ENCODE measurements around the gene EPHA1.

Gene EPHA1

GRCh38 chr7:143390104-143390772, 18.4 kb downstream of the EPHA1 start:
- Histone ChIP-seq H3K4me1 (ENCODE audit: control insufficient read depth in 1 of 2, insufficient read depth in 2 of 2, low read length in 2 of 2) (peaks cover 45 to 54% of the 10 kb centered on the region in 2 donors), H3K36me3 (ENCODE audit: control insufficient read depth in 1 of 2, insufficient read depth in 2 of 2, low read length in 2 of 2) (peaks cover 32 to 58% of the 10 kb centered on the region in 2 donors), H3K9ac (ENCODE audit: low read depth in 1 of 2, low read length in 2 of 2) (no peak overlapping the region)

GRCh38 chr7:143389316-143390103, 19.1 kb downstream of the EPHA1 start:
- H3K27me3 ChIP-seq (ENCODE audit: control insufficient read depth in 1 of 2, insufficient read depth in 2 of 2, low read length in 2 of 2): no peaks in the 10 kb centered on the region
- H3K9ac ChIP-seq (ENCODE audit: low read depth in 1 of 2, low read length in 2 of 2): no peak overlapping the region
- no peaks in the 10 kb centered on the region for H3K9me3 ChIP-seq (ENCODE audit: control insufficient read depth in 1 of 2, low read length in 2 of 2)
- no peak overlapping the region for H3K4me3 ChIP-seq (ENCODE audit: low read depth in 1 of 2, low read length in 2 of 2)
- no peak overlapping the region for H3K27ac ChIP-seq (ENCODE audit: low read depth, low read length)
- H3K36me3 ChIP-seq (ENCODE audit: control insufficient read depth in 1 of 2, insufficient read depth in 2 of 2, low read length in 2 of 2): peaks cover 35 to 51% of the 10 kb centered on the region in 2 donors
- peaks cover 53% of the 10 kb centered on the region in 2 donors for H3K4me1 ChIP-seq (ENCODE audit: control insufficient read depth in 1 of 2, insufficient read depth in 2 of 2, low read length in 2 of 2)

More at GRCh38 chr7:143390104-143390772, 18.4 kb downstream of the EPHA1 start:
- no peak overlapping the region for H3K27ac ChIP-seq (ENCODE audit: low read depth, low read length)
- no peaks in the 10 kb centered on the region for H3K27me3 ChIP-seq (ENCODE audit: control insufficient read depth in 1 of 2, insufficient read depth in 2 of 2, low read length in 2 of 2)
- no peaks in the 10 kb centered on the region for H3K9me3 ChIP-seq (ENCODE audit: control insufficient read depth in 1 of 2, low read length in 2 of 2)
- H3K4me3 ChIP-seq (ENCODE audit: low read depth in 1 of 2, low read length in 2 of 2): no peak overlapping the region

- no peaks in the 10 kb centered on the region for H3K9me3 ChIP-seq (ENCODE audit: control insufficient read depth in 1 of 2, low read length in 2 of 2)
- H3K4me3 ChIP-seq (ENCODE audit: low read depth in 1 of 2, low read length in 2 of 2): no peak overlapping the region
- peaks cover 35 to 46% of the 10 kb centered on the region in 2 donors for H3K36me3 ChIP-seq (ENCODE audit: control insufficient read depth in 1 of 2, insufficient read depth in 2 of 2, low read length in 2 of 2)
- no peak overlapping the region for H3K27ac ChIP-seq (ENCODE audit: low read depth, low read length)
- no peak overlapping the region for H3K9ac ChIP-seq (ENCODE audit: low read depth in 1 of 2, low read length in 2 of 2)
- H3K27me3 ChIP-seq (ENCODE audit: control insufficient read depth in 1 of 2, insufficient read depth in 2 of 2, low read length in 2 of 2): no peaks in the 10 kb centered on the region
- peaks cover 56 to 59% of the 10 kb centered on the region in 2 donors for H3K4me1 ChIP-seq (ENCODE audit: control insufficient read depth in 1 of 2, insufficient read depth in 2 of 2, low read length in 2 of 2)
These were observed 20.1 kb downstream of the EPHA1 start for GRCh38 chr7:143388491-143389101.

GRCh38 chr7:143388051-143388450, 20.6 kb downstream of the EPHA1 start:
- Histone ChIP-seq H3K27ac (ENCODE audit: low read depth, low read length) (no peak overlapping the region), H3K27me3 (ENCODE audit: control insufficient read depth in 1 of 2, insufficient read depth in 2 of 2, low read length in 2 of 2) (no peaks in the 10 kb centered on the region), H3K4me1 (ENCODE audit: control insufficient read depth in 1 of 2, insufficient read depth in 2 of 2, low read length in 2 of 2) (peaks cover 55 to 59% of the 10 kb centered on the region in 2 donors), H3K9ac (ENCODE audit: low read depth in 1 of 2, low read length in 2 of 2) (no peak overlapping the region), H3K36me3 (ENCODE audit: control insufficient read depth in 1 of 2, insufficient read depth in 2 of 2, low read length in 2 of 2) (peaks cover 35 to 43% of the 10 kb centered on the region in 2 donors), H3K9me3 (ENCODE audit: control insufficient read depth in 1 of 2, low read length in 2 of 2) (no peaks in the 10 kb centered on the region), H3K4me3 (ENCODE audit: low read depth in 1 of 2, low read length in 2 of 2) (no peak overlapping the region)

- Histone ChIP-seq H3K27me3 (ENCODE audit: control insufficient read depth in 1 of 2, insufficient read depth in 2 of 2, low read length in 2 of 2) (no peaks in the 10 kb centered on the region), H3K4me3 (ENCODE audit: low read depth in 1 of 2, low read length in 2 of 2) (no peak overlapping the region), H3K9me3 (ENCODE audit: control insufficient read depth in 1 of 2, low read length in 2 of 2) (no peaks in the 10 kb centered on the region), H3K27ac (ENCODE audit: low read depth, low read length) (no peak overlapping the region), H3K4me1 (ENCODE audit: control insufficient read depth in 1 of 2, insufficient read depth in 2 of 2, low read length in 2 of 2) (peaks cover 58 to 60% of the 10 kb centered on the region in 2 donors), H3K36me3 (ENCODE audit: control insufficient read depth in 1 of 2, insufficient read depth in 2 of 2, low read length in 2 of 2) (peaks cover 35 to 43% of the 10 kb centered on the region in 2 donors), H3K9ac (ENCODE audit: low read depth in 1 of 2, low read length in 2 of 2) (no peak overlapping the region)
These were observed 21.3 kb downstream of the EPHA1 start for GRCh38 chr7:143387156-143387975.

GRCh38 chr7:143385891-143386781, 22.5 kb downstream of the EPHA1 start:
- Histone ChIP-seq H3K36me3 (ENCODE audit: control insufficient read depth in 1 of 2, insufficient read depth in 2 of 2, low read length in 2 of 2) (peaks cover 28 to 36% of the 10 kb centered on the region in 2 donors), H3K27ac (ENCODE audit: low read depth, low read length) (no peak overlapping the region), H3K4me3 (ENCODE audit: low read depth in 1 of 2, low read length in 2 of 2) (peak overlapping the region in 1 of 2 donors; percentile 54), H3K4me1 (ENCODE audit: control insufficient read depth in 1 of 2, insufficient read depth in 2 of 2, low read length in 2 of 2) (peaks cover 48 to 55% of the 10 kb centered on the region in 2 donors), H3K9me3 (ENCODE audit: control insufficient read depth in 1 of 2, low read length in 2 of 2) (no peaks in the 10 kb centered on the region), H3K27me3 (ENCODE audit: control insufficient read depth in 1 of 2, insufficient read depth in 2 of 2, low read length in 2 of 2) (no peaks in the 10 kb centered on the region), H3K9ac (ENCODE audit: low read depth in 1 of 2, low read length in 2 of 2) (peak overlapping the region in 1 of 2 donors; percentile 32)

- H3K9ac ChIP-seq (ENCODE audit: low read depth in 1 of 2, low read length in 2 of 2): peak overlapping the region in 1 of 2 donors; percentile 4
- no peaks in the 10 kb centered on the region for H3K9me3 ChIP-seq (ENCODE audit: control insufficient read depth in 1 of 2, low read length in 2 of 2)
- no peaks in the 10 kb centered on the region for H3K27me3 ChIP-seq (ENCODE audit: control insufficient read depth in 1 of 2, insufficient read depth in 2 of 2, low read length in 2 of 2)
- peak overlapping the region; percentile 19 to 92 for H3K4me3 ChIP-seq (ENCODE audit: low read depth in 1 of 2, low read length in 2 of 2)
- no peak overlapping the region for H3K27ac ChIP-seq (ENCODE audit: low read depth, low read length)
- peaks cover 18 to 25% of the 10 kb centered on the region in 2 donors for H3K36me3 ChIP-seq (ENCODE audit: control insufficient read depth in 1 of 2, insufficient read depth in 2 of 2, low read length in 2 of 2)
- peaks cover 49 to 56% of the 10 kb centered on the region in 2 donors for H3K4me1 ChIP-seq (ENCODE audit: control insufficient read depth in 1 of 2, insufficient read depth in 2 of 2, low read length in 2 of 2)
These were observed 23.7 kb downstream of the EPHA1 start for GRCh38 chr7:143384661-143385631.

GRCh38 chr7:143384148-143384547, 24.5 kb downstream of the EPHA1 start:
- H3K27me3 ChIP-seq (ENCODE audit: control insufficient read depth in 1 of 2, insufficient read depth in 2 of 2, low read length in 2 of 2): no peaks in the 10 kb centered on the region
- peaks cover 10 to 17% of the 10 kb centered on the region in 2 donors for H3K36me3 ChIP-seq (ENCODE audit: control insufficient read depth in 1 of 2, insufficient read depth in 2 of 2, low read length in 2 of 2)
- H3K4me3 ChIP-seq (ENCODE audit: low read depth in 1 of 2, low read length in 2 of 2): peak overlapping the region; percentile 19 to 92
- no peaks in the 10 kb centered on the region for H3K9me3 ChIP-seq (ENCODE audit: control insufficient read depth in 1 of 2, low read length in 2 of 2)
- H3K9ac ChIP-seq (ENCODE audit: low read depth in 1 of 2, low read length in 2 of 2): peak overlapping the region in 1 of 2 donors; percentile 4
- H3K4me1 ChIP-seq (ENCODE audit: control insufficient read depth in 1 of 2, insufficient read depth in 2 of 2, low read length in 2 of 2): peaks cover 57 to 64% of the 10 kb centered on the region in 2 donors
- H3K27ac ChIP-seq (ENCODE audit: low read depth, low read length): no peak overlapping the region

Measured in duodenal mucosa (tissue), 2 donors.